Psoas muscle (tissue), 8 donors: ENCODE measurements around the gene CD163L1. TPM values are rescaled to one million over a fixed set of nuclear protein-coding genes. Genes with fewer than 3 reads are reported as not detected.

Experiments
- ATAC-seq, 4 donors: fragments of 200-7000 bp; cut with Tn5 transposase; one replicate each; pipeline ENCODE4 v1.9.1; 2020; ENCODE audit warnings: moderate library complexity in 3 of 4, mild to moderate bottlenecking in 2 of 4
- DNase-seq, 2 donors: peaks; one replicate each; pipeline ENCODE4 v3.0.0-alpha.2; 2020
- H3K27ac ChIP-seq: fragments of 200-600 bp; one replicate; pipeline ENCODE4 v1.8.0; 2022
- H3K27me3 ChIP-seq, 3 donors: fragments of 200-600 bp in 1 of 3; one replicate each; pipeline versions ENCODE4 v1.6.1 to v1.8.0; 2013 to 2022; ENCODE audit warnings: low read length in 2 of 3, mild to moderate bottlenecking in 2 of 3, moderate library complexity in 1 of 3; ENCODE audit not compliant: insufficient read depth in 3 of 3
- H3K36me3 ChIP-seq, 2 donors: fragments of 200-600 bp in 1 of 2; one replicate each; pipeline versions ENCODE4 v1.6.1 to v1.8.0; 2013 to 2022; ENCODE audit warnings: low read depth in 1 of 2, mild to moderate bottlenecking in 1 of 2, moderate library complexity in 1 of 2; ENCODE audit not compliant: insufficient read depth in 1 of 2
- H3K4me1 ChIP-seq: fragments of 200-600 bp; one replicate; pipeline ENCODE4 v1.8.0; 2022
- H3K4me3 ChIP-seq: fragments of 200-600 bp; one replicate; pipeline ENCODE4 v1.8.0; 2022; ENCODE audit warnings: mild to moderate bottlenecking
- H3K9me3 ChIP-seq: fragments of 200-600 bp; one replicate; pipeline ENCODE4 v1.8.0; 2022
- WGBS, 3 donors: extraction: QIAGEN DNeasy Blood & Tissue Kit; methylation state at CpG; one replicate each; pipeline versions ENCODE4 v1.1.6 to v1.1.7; 2013; 5-methylcytosine and 5-hydroxymethylcytosine counted together
- intact Hi-C, 2 donors: fragments of 100-400 bp; cut with DNase I; formaldehyde crosslinking; loops; one replicate each; pipeline versions ENCODE4 v1.11.0 to v1.14.2; 2022
- polyA plus RNA-seq, 3 donors: library from polyadenylated mRNA; stranded (reverse); fragments of 200-250 nt; gene quantifications; one replicate each; pipeline ENCODE4 v1.2.3, GENCODE V29; 2013
- total RNA-seq, 4 donors: library from RNA; stranded (reverse); fragmentation: NEBNext Ultra II Directional in 2 of 4; extraction: Animal tissue kit (Norgen Biotek cat#: 25700) in 2 of 4; gene quantifications; one replicate each; pipeline versions ENCODE4 v1.2.1 to v1.2.4, GENCODE V29; 2021 to 2023
- TF ChIP-seq, protein P1 (sequence below): fragments of 200-600 bp; IDR thresholded peaks from one replicate; pipeline ENCODE4 v1.8.0; 2022; ENCODE audit warnings: antibody characterized with exemption
- donor health status: healthy with polysubstance abuse.
- donor health status: DM: no; HTN: no; CAD: no; lungs with moderate emphysema.
- donor health status: Bipolar disorder and iron deficiency.
- donor health status: healthy.
- donor health status: DM: yes; HTN: yes; CAD: no.
- donor health status: DM: no; HTN: no; CAD: no.
- donor health status: DM: no; HTN: no; CAD: no.
- donor health status: DM: yes; HTN: yes; CAD: no.

The CD163L1 gene
- total and polyA plus RNA-seq, 7 donors = 0.03 to 2.8 (median 0.80) TPM

GRCh38 chr12:7451756-7452155 lies 7.8 kb upstream of the CD163L1 start:
- H3K4me1 ChIP-seq = no peaks in the 10 kb centered on the region
- TF ChIP-seq, protein P1, sequence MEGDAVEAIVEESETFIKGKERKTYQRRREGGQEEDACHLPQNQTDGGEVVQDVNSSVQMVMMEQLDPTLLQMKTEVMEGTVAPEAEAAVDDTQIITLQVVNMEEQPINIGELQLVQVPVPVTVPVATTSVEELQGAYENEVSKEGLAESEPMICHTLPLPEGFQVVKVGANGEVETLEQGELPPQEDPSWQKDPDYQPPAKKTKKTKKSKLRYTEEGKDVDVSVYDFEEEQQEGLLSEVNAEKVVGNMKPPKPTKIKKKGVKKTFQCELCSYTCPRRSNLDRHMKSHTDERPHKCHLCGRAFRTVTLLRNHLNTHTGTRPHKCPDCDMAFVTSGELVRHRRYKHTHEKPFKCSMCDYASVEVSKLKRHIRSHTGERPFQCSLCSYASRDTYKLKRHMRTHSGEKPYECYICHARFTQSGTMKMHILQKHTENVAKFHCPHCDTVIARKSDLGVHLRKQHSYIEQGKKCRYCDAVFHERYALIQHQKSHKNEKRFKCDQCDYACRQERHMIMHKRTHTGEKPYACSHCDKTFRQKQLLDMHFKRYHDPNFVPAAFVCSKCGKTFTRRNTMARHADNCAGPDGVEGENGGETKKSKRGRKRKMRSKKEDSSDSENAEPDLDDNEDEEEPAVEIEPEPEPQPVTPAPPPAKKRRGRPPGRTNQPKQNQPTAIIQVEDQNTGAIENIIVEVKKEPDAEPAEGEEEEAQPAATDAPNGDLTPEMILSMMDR = no peak
- no peaks in the 10 kb centered on the region for H3K36me3 ChIP-seq
- no peak overlapping the region for H3K4me3 ChIP-seq
- WGBS, 3 donors = 55 to 69% (median 67%) methylated on average over 3 of the region's 3 CpGs
- DNase-seq (no peak), ATAC-seq (no peak)
- no peaks in the 10 kb centered on the region for H3K9me3 ChIP-seq
- H3K27me3 ChIP-seq = peaks cover 0 to 2% (median 0%) of the 10 kb centered on the region in 3 donors
- intact Hi-C loops = no loop called here
- H3K27ac ChIP-seq = no peak overlapping the region

DNA sequence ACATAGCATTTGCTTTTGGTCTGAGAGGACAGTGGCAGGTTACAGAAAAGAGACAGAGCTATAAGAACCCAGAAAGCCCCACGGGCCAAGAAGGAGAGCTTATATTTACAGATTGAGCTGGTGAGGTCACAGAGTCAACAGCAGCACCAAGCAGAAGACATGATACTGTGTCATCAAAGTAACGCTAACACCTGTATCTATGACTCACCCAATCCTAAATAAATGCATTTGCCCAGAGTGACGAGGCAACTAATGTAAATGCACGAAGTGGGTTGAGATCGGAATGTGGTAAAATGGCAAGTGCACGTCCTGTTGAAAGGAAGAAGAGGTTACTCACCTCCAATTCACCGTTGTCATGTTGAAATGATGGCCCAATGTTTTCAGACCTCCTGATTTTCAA lies 6.7 kb upstream of the CD163L1 start:
- intact Hi-C loops = no loop called here
- TF ChIP-seq, protein P1 = no peak
- no peak for DNase-seq
- no peaks in the 10 kb centered on the region for H3K9me3 ChIP-seq
- no peak overlapping the region for H3K27ac ChIP-seq
- H3K4me1 ChIP-seq = no peaks in the 10 kb centered on the region
- H3K4me3 ChIP-seq = no peak overlapping the region
- no peak for ATAC-seq
- H3K36me3 ChIP-seq = no peaks in the 10 kb centered on the region
- peaks cover 0 to 2% (median 0%) of the 10 kb centered on the region in 3 donors for H3K27me3 ChIP-seq
- 80 to 83% (median 82%) methylated on average over 7 of the region's 7 CpGs for WGBS, 3 donors

DNA sequence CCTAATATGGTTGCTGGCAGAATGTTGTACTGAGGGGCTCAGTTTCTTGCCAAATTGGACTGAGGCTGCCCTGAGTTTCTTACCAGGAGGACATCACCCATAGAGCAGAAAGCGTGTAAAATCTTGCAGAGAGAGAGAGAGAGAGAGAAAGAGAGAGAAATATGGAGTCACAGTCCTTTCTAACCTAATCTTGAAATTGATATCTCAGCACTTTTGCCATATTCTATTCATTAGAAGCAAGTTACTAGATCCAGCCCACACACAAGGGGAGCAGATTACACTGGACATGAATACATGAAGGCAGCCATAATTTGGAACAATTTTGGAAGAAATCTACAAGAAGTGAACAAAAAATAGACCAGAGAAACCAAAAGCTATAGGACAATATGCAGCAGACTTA lies 4.1 kb upstream of the CD163L1 start:
- Histone ChIP-seq H3K4me3 (no peak overlapping the region), H3K27ac (no peak overlapping the region), H3K36me3 (no peaks in the 10 kb centered on the region), H3K9me3 (no peaks in the 10 kb centered on the region), H3K4me1 (no peaks in the 10 kb centered on the region), H3K27me3 (peaks cover 0 to 1% (median 0%) of the 10 kb centered on the region in 3 donors)
- 57 to 74% (median 73%) methylated on average over 1 of the region's 1 CpG for WGBS, 3 donors
- TF ChIP-seq, protein P1 = no peak
- intact Hi-C loops = no loop called here
- ATAC-seq = no peak
- no peak for DNase-seq

DNA sequence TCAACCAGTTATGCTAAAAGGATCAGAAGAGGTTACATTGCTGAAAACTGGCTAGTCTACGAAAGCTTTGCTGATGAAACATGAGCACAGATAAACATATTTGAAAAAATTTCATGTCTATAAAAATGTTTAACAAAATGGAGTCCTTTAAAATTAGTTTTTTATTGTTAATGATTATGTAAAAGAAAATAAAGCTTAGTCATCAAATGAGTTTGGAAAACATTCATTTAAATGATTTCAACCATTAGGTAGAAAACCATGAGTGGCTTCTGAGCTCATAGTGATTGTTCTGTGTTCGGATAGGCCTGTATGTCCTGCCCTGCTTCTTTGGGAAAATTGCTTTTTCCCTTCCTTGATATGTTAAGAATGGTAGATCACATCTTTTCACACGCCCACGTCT lies 584 bp upstream of the CD163L1 start:
- ATAC-seq (no peak), DNase-seq (no peak)
- TF ChIP-seq, protein P1 = no peak
- no peaks in the 10 kb centered on the region for H3K9me3 ChIP-seq
- no peak overlapping the region for H3K27ac ChIP-seq
- WGBS, 3 donors = 73 to 75% (median 75%) methylated on average over 4 of the region's 4 CpGs
- no peaks in the 10 kb centered on the region for H3K4me1 ChIP-seq
- H3K27me3 ChIP-seq = peaks cover 0 to 13% (median 0%) of the 10 kb centered on the region in 3 donors
- no peak overlapping the region for H3K4me3 ChIP-seq
- H3K36me3 ChIP-seq = no peaks in the 10 kb centered on the region
- intact Hi-C loops = no loop called here

- ATAC-seq (no peak), DNase-seq (no peak)
- H3K4me3 ChIP-seq = no peak overlapping the region
- no peak overlapping the region for H3K27ac ChIP-seq
- H3K9me3 ChIP-seq = no peaks in the 10 kb centered on the region
- 48 to 68% (median 61%) methylated on average over 1 of the region's 1 CpG for WGBS, 3 donors
- H3K36me3 ChIP-seq = no peaks in the 10 kb centered on the region
- TF ChIP-seq, protein P1 = no peak
- no peaks in the 10 kb centered on the region for H3K4me1 ChIP-seq
- intact Hi-C loops = no loop called here
- peaks cover 0 to 19% (median 0%) of the 10 kb centered on the region in 3 donors for H3K27me3 ChIP-seq
Observed at GRCh38 chr12:7441216-7441615, 2.7 kb downstream of the CD163L1 start.
